Endothelial cell of umbilical vein (primary cell): ENCODE results near the gene NCK1.
"Not testable (repeated sequence)": the region's sequence is repeated elsewhere in the genome, so short reads cannot be mapped to it uniquely, and the experiment has no call there.

ENCODE experiments used
- EZH2 ChIP-seq: IDR thresholded peaks from 2 replicates; pipeline ENCODE4 v1.6.1; 2012; ENCODE audit warnings: borderline replicate concordance, low read depth, mild to moderate bottlenecking, moderate library complexity, low read length, inconsistent platforms; ENCODE audit not compliant: severe bottlenecking
- POLR2A ChIP-seq: IDR thresholded peaks from 2 replicates; pipeline ENCODE4 v1.6.1; 2012; ENCODE audit warnings: low read depth, mild to moderate bottlenecking, control low read depth, low read length
- TF ChIP-seq, protein P1 (sequence below), 2 donors: IDR thresholded peaks; 1 replicate in 1 of 2; 2 replicates in 1 of 2; pipeline ENCODE4 v1.5.1; 2011; ENCODE audit warnings: low read length in 2 of 2, mild to moderate bottlenecking in 2 of 2, moderate library complexity in 2 of 2, control low read depth in 1 of 2, inconsistent platforms in 1 of 2, low read depth in 1 of 2; ENCODE audit not compliant: insufficient read depth in 1 of 2; ENCODE audit errors: extremely low read depth in 1 of 2

DNA sequence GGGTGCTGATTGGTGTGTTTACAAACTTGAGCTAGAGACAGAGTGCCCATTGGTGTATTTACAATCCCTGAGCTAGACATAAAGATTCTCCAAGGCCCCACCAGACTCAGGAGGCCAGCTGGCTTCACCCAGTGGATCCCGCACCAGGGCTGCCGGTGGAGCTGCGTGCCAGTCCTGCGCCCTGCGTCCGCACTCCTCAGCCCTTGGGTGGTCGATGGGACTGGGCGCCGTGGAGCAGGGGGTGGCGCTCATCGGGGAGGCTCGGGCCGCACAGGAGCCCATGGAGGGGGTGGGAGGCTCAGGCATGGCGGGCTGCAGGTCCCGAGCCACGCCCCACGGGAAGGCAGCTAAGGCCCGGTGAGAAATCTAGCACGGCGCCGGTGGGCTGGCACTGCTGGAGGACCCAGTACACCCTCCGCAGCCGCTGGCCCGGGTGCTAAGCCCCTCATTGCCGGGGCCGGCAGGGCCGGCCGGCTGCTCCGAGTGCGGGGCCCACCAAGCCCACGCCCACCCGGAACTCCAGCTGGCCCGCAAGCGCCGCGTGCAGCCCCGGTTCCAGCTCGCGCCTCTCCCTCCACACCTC is 125.5 kb downstream of the NCK1 start:
- TF ChIP-seq, protein P1, sequence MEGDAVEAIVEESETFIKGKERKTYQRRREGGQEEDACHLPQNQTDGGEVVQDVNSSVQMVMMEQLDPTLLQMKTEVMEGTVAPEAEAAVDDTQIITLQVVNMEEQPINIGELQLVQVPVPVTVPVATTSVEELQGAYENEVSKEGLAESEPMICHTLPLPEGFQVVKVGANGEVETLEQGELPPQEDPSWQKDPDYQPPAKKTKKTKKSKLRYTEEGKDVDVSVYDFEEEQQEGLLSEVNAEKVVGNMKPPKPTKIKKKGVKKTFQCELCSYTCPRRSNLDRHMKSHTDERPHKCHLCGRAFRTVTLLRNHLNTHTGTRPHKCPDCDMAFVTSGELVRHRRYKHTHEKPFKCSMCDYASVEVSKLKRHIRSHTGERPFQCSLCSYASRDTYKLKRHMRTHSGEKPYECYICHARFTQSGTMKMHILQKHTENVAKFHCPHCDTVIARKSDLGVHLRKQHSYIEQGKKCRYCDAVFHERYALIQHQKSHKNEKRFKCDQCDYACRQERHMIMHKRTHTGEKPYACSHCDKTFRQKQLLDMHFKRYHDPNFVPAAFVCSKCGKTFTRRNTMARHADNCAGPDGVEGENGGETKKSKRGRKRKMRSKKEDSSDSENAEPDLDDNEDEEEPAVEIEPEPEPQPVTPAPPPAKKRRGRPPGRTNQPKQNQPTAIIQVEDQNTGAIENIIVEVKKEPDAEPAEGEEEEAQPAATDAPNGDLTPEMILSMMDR (IDR thresholded peaks at IDR 0.05; ENCODE audit: extremely low read depth in 1 of 2, insufficient read depth in 1 of 2, low read depth in 1 of 2, low read length in 2 of 2), result not testable (repeated sequence)
- TF ChIP-seq EZH2, POLR2A: not testable (repeated sequence)
